ENCODE results near the gene MAP3K6.

DNA sequence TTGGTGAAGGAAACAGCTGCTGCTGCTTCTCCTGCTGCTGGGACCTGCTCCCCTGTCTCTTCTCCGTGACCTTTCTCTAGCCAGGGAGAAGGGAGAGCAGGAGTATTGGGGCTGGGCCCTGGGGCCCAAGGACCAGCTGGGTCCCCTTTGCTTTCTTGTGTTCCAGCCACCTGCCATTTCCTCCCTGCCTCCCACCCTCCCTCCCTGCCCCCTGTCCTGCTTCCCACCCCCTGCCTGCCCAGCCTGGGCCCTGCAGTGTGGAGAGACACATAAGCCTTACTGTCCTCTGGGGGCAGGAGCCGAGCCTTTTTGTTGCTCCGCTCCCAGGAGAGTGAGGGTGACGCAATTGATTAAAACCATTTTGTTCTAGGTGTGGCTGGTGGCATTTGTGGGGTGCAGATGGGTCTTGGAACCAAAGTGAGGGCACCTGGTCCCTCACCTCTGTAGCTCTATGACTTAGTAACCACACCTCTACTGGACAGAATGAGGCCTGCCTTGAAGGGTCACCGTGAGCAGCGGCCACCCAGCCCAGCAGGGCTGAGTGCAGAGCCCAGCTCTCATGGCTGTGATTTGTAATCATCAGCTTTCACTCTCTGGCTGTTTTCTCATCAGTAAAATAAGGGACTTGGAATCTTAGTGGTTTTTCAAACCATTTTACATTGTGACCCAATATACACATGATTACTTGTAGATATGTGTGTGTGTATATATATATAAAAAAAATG, 58.7 kb downstream of the MAP3K6 start:
- no peak for TF ChIP-seq POLR2A (IDR thresholded peaks at IDR 0.05)
- TF ChIP-seq, protein P1, sequence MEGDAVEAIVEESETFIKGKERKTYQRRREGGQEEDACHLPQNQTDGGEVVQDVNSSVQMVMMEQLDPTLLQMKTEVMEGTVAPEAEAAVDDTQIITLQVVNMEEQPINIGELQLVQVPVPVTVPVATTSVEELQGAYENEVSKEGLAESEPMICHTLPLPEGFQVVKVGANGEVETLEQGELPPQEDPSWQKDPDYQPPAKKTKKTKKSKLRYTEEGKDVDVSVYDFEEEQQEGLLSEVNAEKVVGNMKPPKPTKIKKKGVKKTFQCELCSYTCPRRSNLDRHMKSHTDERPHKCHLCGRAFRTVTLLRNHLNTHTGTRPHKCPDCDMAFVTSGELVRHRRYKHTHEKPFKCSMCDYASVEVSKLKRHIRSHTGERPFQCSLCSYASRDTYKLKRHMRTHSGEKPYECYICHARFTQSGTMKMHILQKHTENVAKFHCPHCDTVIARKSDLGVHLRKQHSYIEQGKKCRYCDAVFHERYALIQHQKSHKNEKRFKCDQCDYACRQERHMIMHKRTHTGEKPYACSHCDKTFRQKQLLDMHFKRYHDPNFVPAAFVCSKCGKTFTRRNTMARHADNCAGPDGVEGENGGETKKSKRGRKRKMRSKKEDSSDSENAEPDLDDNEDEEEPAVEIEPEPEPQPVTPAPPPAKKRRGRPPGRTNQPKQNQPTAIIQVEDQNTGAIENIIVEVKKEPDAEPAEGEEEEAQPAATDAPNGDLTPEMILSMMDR (IDR thresholded peaks at IDR 0.05) = no peak
